Stimulated activated naive B cell treated with anti-CD40 and anti-IgM and Interleukin-4, amounts not matched to agents 10 μg/mL and 1 μg/mL and 100 μg/mL, for 72 hours (primary cell): ENCODE results near the gene PRKACB.
"Not testable (repeated sequence)": the region's sequence is repeated elsewhere in the genome, so short reads cannot be mapped to it uniquely, and the experiment has no call there.

Experiments
- ATAC-seq, 2 donors: fragments of 150-1000 bp; cut with Tn5 transposase; replicated peaks; 2 replicates each; pipeline ENCODE4 v1.10.0; 2021; ENCODE audit warnings: moderate library complexity in 1 of 2
- DNase-seq: peaks from one replicate; pipeline ENCODE4 v3.0.0; 2021
- H3K27ac Mint-ChIP-seq: one replicate; pipeline ENCODE4 v1.8.0; 2022; ENCODE audit warnings: mild to moderate bottlenecking, mixed read lengths
- H3K27me3 Mint-ChIP-seq, 2 donors: one replicate each; pipeline ENCODE4 v1.8.0; 2022; ENCODE audit warnings: mixed read lengths in 2 of 2
- H3K36me3 Mint-ChIP-seq, 2 donors: one replicate each; pipeline ENCODE4 v1.8.0; 2022; ENCODE audit warnings: mixed read lengths in 2 of 2, mild to moderate bottlenecking in 1 of 2
- H3K4me1 Mint-ChIP-seq, 2 donors: one replicate each; pipeline ENCODE4 v1.8.0; 2022; ENCODE audit warnings: mixed read lengths in 2 of 2, mild to moderate bottlenecking in 1 of 2
- H3K4me3 Mint-ChIP-seq, 2 donors: one replicate each; pipeline ENCODE4 v1.8.0; 2022; ENCODE audit warnings: mild to moderate bottlenecking in 2 of 2, mixed read lengths in 2 of 2, moderate library complexity in 1 of 2
- H3K9me3 Mint-ChIP-seq, 2 donors: one replicate each; pipeline ENCODE4 v1.8.0; 2022; ENCODE audit warnings: mixed read lengths in 2 of 2, mild to moderate bottlenecking in 1 of 2

PRKACB gene

DNA sequence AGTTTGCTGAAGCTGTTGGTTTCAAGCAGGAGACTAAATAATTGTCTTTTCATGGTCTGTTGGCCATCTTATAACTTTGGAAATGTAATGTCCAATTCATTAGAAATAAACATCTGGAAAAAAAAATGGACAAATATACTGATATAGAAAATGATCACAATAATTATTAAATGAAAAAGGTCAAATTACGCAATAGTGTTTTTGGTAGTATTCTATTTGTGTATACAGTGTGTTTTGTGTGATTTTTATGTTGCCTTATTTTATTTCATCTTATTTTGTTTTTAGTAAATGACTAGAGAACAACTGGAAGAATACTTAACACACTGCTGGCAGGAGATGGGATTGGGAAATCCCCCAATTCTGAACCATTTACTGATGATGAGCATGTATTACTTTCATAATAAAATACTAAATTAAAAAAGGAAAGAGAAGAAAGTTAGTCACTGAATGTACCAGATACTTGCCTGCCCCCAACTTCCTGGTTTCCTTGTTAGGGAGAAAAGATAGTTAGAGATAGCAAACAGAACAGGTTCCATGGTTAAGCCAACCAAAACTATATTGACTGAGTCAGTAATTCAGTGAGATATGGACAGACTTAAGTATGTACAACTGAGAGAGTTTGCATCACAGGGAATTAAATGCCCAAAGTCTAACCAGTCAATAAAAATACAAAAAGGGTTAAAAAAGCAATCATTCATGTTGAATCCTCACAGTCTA, 133.4 kb downstream of the PRKACB start:
- H3K9me3 Mint-ChIP-seq = no peaks in the 10 kb centered on the region
- no peaks in the 10 kb centered on the region for H3K36me3 Mint-ChIP-seq
- ATAC-seq = no peak
- H3K27ac Mint-ChIP-seq = no peak overlapping the region
- H3K27me3 Mint-ChIP-seq = peaks cover 0 to 6% of the 10 kb centered on the region in 2 donors
- no peak for DNase-seq
- peaks cover 3 to 7% of the 10 kb centered on the region in 2 donors for H3K4me1 Mint-ChIP-seq
- no peak overlapping the region for H3K4me3 Mint-ChIP-seq

DNA sequence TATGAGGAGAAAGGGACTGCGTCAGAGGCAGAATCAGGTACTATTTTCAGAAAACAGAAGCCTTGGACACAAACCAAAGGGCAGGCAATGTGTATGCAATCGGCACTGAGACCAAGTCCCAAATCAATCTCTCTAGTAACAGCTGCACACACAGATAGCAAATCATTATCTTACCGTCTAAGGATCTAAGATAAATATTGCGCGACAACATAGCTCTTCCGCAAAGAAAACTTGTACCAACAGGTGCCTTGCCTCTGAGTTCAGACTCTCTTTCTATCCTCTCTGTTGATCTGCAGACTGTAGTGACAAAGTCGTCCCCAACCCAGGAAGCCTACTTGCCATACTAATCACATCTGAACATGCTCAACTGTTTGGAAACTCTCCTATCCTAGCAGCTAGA, 134.8 kb downstream of the PRKACB start:
- Mint-ChIP-seq H3K9me3 (no peaks in the 10 kb centered on the region), H3K4me1 (no peaks in the 10 kb centered on the region), H3K36me3 (no peaks in the 10 kb centered on the region), H3K27ac (no peak overlapping the region), H3K4me3 (no peak overlapping the region), H3K27me3 (peaks cover 0 to 12% of the 10 kb centered on the region in 2 donors)
- DNase-seq (no peak), ATAC-seq (no peak)

DNA sequence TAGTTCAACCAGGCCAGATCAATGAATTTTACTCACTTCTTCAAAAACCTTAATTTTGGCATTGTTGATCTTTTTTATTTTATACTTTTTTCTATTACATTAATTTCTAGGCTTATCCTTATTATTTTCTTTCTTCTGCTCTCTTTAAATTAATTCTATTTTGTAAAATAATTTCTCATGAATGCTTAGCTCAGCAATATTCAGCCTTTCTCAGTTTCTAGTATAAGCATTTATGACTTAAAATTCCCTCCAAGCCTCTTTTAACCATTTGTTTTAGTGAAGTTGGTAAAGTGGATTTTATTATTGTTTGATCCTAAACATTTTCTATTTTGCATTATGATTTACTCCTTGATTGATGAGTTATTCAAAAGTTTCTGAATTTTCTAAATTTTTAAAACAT, 136.8 kb downstream of the PRKACB start:
- Mint-ChIP-seq H3K9me3 (no peaks in the 10 kb centered on the region), H3K4me1 (no peaks in the 10 kb centered on the region), H3K36me3 (no peaks in the 10 kb centered on the region), H3K27me3 (peaks cover 0 to 17% of the 10 kb centered on the region in 2 donors), H3K27ac (no peak overlapping the region), H3K4me3 (no peak overlapping the region)
- DNase-seq = no peak
- no peak for ATAC-seq

DNA sequence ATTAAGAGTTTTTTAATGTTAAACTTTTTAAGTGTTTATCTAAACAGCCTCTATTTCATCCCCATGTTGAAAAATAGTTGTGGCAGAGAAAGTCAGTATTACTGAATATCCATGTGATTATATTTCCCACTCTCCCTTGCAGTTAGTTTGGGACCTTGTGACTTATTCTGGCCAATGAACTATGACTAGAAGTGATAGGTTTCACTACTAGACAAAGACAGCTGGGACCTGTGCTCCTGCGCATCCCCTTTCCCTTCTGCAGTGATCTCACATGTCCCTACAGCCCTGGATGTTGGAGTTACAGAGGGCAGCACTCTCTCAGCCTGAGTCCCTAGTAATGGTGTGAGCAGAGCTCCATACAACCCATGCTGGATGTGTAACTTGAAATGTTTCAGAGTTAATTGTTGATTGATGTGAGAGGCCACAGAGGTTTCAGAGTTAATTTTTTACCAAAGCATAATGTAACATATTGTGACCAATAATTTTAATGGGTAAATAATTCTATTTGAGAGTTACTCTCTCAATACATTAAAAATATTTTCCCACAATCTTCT, 138.8 kb downstream of the PRKACB start:
- Mint-ChIP-seq H3K27me3 (peaks cover 6 to 21% of the 10 kb centered on the region in 2 donors), H3K27ac (no peak overlapping the region), H3K9me3 (peaks cover 7 to 9% of the 10 kb centered on the region in 2 donors), H3K4me1 (no peaks in the 10 kb centered on the region), H3K4me3 (no peak overlapping the region), H3K36me3 (peaks cover 5 to 10% of the 10 kb centered on the region in 2 donors)
- ATAC-seq (no peak), DNase-seq (no peak)

DNA sequence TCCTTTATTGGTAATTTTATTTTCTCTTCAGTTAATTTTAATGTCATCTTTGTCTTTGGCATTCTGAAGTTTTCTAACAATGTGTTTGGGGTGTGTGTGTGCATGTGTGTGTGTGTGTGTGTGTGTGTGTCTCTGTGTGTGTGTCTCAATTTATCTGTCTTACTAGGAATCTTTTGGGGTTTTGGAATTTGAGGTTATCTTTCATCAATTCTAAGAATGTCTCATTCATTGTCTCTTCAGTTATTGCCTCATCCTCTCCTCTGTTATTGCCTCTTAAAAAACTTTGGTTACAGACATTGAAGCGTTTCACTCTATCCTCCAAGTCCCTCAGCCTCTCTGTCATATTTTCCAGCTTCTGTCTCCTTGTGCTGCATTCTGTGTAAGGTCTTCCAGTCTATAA, 139.3 kb downstream of the PRKACB start:
- Mint-ChIP-seq H3K4me3 (no peak overlapping the region), H3K9me3 (peaks cover 7 to 9% of the 10 kb centered on the region in 2 donors), H3K4me1 (no peaks in the 10 kb centered on the region), H3K27me3 (peaks cover 6 to 19% of the 10 kb centered on the region in 2 donors), H3K36me3 (peaks cover 5 to 10% of the 10 kb centered on the region in 2 donors), H3K27ac (no peak overlapping the region)
- no peak for ATAC-seq
- no peak for DNase-seq

DNA sequence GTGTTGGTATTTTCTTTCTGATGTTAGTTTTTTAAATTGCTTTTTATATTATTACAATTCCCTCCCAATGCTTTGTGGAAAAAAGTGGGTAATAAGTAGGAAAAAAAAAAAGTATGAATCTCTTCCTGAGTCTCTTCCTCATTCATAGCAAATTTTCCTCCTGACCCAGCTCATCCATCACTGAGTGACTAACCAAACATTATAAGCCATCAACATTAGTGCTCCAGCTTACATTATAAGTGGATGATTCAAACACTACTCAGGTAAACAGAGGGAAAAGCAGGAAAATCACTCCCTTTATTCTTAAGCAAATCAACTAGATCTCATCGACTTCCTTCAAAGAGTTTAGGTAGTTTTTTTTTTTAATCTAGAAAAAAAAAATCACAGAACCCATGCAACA, 142.0 kb downstream of the PRKACB start:
- Mint-ChIP-seq H3K27ac (no peak overlapping the region), H3K27me3 (peaks cover 6 to 19% of the 10 kb centered on the region in 2 donors), H3K4me1 (no peaks in the 10 kb centered on the region), H3K36me3 (peaks cover 5 to 10% of the 10 kb centered on the region in 2 donors), H3K9me3 (peaks cover 9 to 17% of the 10 kb centered on the region in 2 donors), H3K4me3 (no peak overlapping the region)
- ATAC-seq = no peak
- DNase-seq = no peak

DNA sequence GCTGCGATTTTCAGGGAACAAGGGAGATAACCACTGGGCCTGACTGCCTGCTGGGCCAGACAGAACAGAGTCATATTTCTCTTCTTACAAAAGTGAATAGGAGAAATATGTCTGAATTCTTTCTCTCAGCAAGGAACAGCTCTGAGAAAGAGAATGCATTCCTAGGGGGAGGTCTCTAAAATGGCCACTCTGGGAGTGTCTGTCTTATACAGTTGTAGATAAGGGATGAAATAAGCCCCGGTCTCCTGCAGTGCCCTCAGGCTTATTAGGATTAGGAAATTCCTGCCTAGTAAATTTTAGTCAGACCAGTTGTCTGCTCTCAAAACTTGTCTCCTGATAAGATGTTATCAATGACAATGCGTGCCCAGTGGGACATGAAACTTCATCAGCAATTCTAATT, 143.3 kb downstream of the PRKACB start:
- H3K4me3 Mint-ChIP-seq, ATAC-seq, H3K36me3 Mint-ChIP-seq, H3K27ac Mint-ChIP-seq, H3K4me1 Mint-ChIP-seq, DNase-seq: not testable (repeated sequence)
- peaks cover 6 to 26% of the 10 kb centered on the region in 2 donors for H3K27me3 Mint-ChIP-seq
- peaks cover 10 to 17% of the 10 kb centered on the region in 2 donors for H3K9me3 Mint-ChIP-seq
